ENCODE measurements around the gene POM121L12. TPM values are rescaled to one million over a fixed set of nuclear protein-coding genes. Genes with fewer than 3 reads are reported as not detected.

The POM121L12 gene
- total RNA-seq (2014; rRNA removed; shearing (Covaris generic)), result not detected in 2 replicates
- not detected in 2 replicates for polyA plus RNA-seq (2014; cell fraction: nucleus; rRNA removed)

DNA sequence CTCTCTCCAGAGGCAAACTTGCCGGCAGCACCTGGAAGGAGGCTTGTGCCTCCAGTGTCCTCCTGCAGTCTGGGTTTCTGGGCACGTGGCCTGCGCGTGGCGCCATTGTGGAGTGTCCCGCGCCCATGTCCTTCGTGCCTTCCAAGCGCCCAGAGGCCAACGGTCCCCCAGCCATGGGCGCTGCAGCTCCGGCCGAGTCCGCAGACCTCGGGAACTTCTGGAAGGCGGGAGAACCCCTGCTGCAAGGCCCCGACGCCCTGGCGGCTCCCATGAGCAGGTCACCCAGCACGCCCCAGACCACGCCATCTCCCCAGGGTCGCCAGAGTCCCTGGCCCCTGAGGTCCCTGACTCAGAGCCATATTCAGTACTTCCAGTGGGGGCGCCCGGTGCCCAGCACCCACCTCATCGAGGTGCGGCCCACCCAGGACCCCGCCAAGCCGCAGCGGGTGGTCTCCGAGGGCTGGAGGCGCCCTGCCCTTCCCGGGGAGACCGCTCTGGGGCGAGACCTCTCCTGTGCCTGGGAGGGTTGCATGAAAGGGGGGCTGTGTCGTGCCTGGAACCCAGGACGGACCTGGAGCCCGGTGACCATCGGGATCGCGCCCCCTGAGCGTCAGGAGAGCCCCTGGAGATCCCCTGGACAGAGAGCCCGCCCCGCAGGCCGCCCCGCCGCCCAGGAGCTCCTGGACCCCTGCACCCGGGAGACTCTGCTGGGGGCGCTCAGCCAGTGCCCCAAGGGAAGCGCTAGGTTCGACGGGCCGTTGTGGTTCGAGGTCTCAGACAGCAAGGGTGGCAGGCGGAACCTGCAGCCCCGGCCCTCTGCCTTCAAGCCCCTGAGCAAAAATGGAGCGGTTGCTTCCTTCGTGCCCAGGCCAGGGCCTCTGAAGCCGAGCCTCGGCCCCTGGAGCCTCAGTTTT lies at the start of gene POM121L12:
Gene POM121L12 (plus strand): TSS at position 135 of the 914 bp plus-strand sequence. CDS start 39 bp downstream, at position 174.
- no peak for DNase-seq (ENCODE audit: extremely low read depth, low read depth)

DNA sequence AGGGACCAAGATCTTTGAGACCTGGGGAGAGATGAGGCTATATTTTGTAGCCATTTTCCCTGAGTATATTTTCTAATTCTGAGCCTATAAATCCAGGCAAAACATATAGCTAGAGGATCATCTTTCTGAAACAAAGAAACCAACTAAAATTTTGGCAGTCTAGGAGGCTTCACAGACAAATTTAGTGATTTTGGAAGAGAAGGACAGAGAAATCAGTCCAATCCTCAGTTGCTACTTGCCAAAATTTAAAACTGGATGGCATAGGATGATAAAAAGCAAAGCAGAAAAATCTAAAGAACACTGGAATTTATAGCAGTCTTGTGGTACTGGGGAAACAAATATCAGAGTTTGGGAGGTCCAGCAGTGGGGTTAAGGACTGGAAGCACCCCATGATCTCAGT lies 43.4 kb upstream of the POM121L12 start:
- DNase-seq (ENCODE audit: extremely low read depth, low read depth), result no peak

GRCh38 chr7:52992479-52993162 lies 42.8 kb upstream of the POM121L12 start:
- DNase-seq (ENCODE audit: extremely low read depth, low read depth), result no peak

DNA sequence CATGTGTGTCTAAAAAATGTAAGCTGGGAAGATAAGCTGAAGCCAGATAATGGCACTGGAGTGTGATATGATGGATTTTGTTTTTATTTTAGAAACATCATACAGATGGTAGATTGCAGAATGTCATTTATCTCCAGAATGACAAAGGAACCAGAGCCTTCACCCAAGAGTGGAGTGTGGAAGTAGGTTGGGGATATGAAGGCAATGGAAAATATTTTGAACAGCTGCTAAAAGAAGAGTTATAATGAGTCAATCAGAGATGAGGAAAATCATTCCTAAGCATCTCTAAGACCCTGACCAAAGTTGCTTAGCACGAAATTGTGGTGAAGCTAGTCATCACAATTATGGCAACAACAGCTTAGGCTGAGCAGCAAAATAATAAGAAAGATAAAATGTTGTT lies 39.8 kb upstream of the POM121L12 start:
- no peak for DNase-seq (ENCODE audit: extremely low read depth, low read depth)

- DNase-seq (ENCODE audit: extremely low read depth, low read depth), result no peak
Observed at GRCh38 chr7:53001221-53001620, 34.2 kb upstream of the POM121L12 start.

GRCh38 chr7:53002389-53002788 lies 33.0 kb upstream of the POM121L12 start:
- no peak for DNase-seq (ENCODE audit: extremely low read depth, low read depth)

GRCh38 chr7:53003653-53004445 lies 31.6 kb upstream of the POM121L12 start:
- no peak for DNase-seq (ENCODE audit: extremely low read depth, low read depth)

GRCh38 chr7:53013925-53014324 lies 21.5 kb upstream of the POM121L12 start:
- no peak for DNase-seq (ENCODE audit: extremely low read depth, low read depth)

- no peak for DNase-seq (ENCODE audit: extremely low read depth, low read depth)
Observed at GRCh38 chr7:53015463-53015862, 20.0 kb upstream of the POM121L12 start.

- DNase-seq (ENCODE audit: extremely low read depth, low read depth), result no peak
Observed at GRCh38 chr7:53022893-53023292, 12.5 kb upstream of the POM121L12 start.

DNA sequence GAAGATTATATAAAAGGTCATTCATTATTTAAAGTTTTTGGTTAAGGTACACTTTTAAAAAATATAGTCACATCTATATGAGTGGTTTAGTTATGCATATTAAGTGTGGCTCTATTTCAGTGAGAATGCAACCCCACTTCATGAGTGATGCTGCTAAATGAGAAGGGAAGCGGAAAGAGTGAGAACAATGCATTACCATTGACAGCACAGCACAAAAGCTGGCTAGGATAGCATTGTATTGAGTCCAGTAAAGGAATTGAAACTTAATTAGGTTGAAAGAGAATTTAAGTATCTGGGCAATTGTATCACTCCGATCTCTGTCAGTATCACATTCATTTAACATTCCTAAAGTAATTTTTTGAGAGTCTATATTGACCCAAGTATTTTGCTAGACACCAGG lies 13.2 kb downstream of the POM121L12 start:
- DNase-seq (ENCODE audit: extremely low read depth, low read depth), result no peak

DNA sequence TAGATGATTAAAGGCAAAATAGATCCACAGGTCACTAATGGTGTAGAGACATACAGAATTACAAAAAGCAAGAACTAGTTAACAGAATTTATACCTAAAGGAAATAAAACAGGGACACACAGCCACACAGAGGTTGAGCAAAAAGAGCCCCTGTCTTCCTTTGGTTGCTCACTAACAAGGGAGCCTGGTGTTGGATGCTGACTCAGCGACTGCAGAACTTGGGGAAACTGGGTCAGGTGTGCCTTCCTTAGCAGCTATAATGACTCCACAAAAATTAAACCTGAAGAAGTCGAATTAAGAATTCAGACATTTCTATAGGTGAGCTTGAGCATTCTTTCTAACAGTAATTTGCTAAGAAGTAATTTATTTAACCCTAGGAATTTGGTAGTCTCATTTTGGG lies 15.0 kb downstream of the POM121L12 start:
- DNase-seq (ENCODE audit: extremely low read depth, low read depth), result no peak

- no peak for DNase-seq (ENCODE audit: extremely low read depth, low read depth)
Observed at GRCh38 chr7:53059591-53059990, 24.2 kb downstream of the POM121L12 start.

GRCh38 chr7:53060066-53060465 lies 24.6 kb downstream of the POM121L12 start:
- DNase-seq (ENCODE audit: extremely low read depth, low read depth), result no peak

DNA sequence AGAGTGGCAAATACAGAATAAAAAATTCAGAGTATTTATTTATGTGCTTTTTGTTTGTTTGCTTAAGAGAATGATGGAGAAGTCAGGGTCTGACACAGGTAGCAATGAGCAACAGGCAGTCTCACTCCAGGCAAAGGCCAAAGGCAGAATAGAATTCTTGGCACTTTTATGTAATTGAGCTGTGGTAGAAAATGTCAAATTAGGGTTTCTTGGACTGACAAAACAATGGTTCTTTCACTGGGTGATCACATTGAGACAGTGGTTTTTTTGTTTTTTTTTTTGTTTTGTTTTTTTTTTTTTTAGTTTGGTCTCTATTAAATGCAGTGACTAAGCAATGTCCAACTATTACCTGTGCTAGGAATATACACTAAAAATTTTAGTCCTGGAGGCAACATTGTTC lies 27.4 kb downstream of the POM121L12 start:
- no peak for DNase-seq (ENCODE audit: extremely low read depth, low read depth)

- DNase-seq (ENCODE audit: extremely low read depth, low read depth), result no peak
Observed at GRCh38 chr7:53068673-53069072, 33.2 kb downstream of the POM121L12 start.

DNA sequence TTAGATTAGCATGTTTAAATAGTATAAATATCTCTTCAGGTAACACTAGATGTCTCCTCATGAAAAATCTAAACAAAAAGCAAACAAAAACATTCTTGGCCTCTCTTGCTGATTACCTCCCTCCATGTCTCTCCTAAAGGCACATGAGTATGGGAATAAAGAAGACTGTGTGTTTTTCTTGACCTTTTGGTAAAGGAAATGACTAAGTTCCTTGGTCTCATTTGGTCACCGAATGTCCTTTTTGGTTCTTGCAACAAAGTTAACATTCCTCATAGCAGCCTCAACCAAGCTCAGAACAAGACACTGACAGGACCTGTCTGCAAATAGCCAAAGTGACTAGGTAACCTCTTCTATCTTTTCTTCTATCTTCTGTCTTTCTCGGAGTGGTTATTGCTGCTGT lies 35.5 kb downstream of the POM121L12 start:
- DNase-seq (ENCODE audit: extremely low read depth, low read depth), result no peak

All from NCI-H460 (cell line).